Neural progenitor cell (in vitro differentiated cells): Measurements from ENCODE around the gene TGM5.

Source experiments
- EZH2 ChIP-seq: fragments of 200-600 bp; sonication (generic); IDR thresholded peaks from 2 replicates; pipeline ENCODE4 v1.6.1; 2017; ENCODE audit warnings: antibody characterized with exemption, mild to moderate bottlenecking, moderate library complexity
- TF ChIP-seq, protein P1 (sequence below): fragments of 200-600 bp; sonication (generic); IDR thresholded peaks from 2 replicates; pipeline ENCODE4 v1.5.1; 2017; ENCODE audit warnings: antibody characterized with exemption, mild to moderate bottlenecking

DNA sequence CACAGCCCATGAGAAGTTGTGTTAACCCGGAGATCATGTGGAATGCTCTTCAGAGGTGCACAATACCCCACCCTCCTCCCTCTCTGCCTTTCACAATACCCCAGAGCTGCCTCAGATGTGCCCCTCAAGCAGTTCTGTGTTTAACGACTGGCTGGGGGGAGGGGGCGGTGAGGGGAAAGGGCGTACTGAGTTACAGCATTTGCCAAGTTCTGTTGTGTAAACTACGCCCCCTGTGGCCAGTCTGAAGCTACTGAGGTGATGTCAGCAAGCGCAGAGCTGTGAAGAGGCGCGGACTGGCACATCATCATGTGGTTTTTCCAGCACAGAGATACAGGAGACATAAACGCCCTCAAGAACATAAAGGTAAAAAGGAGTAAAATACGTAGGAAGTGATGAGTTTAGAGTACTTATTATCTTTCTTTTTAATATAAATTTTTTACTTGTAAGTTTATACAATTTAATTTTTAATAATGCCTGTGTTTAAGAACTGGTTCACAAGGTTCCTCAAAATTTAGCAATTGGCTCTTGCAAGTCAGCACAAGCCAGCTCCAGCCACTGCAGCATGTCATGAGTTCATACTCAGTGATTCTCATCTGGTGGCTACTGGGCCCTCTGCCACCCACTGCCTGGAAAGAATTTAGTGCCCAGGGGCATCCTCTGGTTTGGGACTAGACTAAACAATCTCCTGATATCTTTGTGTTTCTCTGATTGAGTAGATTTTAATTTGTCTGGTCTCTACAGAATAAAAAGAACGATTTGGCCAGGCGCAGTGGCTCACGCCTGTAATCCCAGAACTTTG is 47.6 kb downstream of the TGM5 start:
- TF ChIP-seq, protein P1, sequence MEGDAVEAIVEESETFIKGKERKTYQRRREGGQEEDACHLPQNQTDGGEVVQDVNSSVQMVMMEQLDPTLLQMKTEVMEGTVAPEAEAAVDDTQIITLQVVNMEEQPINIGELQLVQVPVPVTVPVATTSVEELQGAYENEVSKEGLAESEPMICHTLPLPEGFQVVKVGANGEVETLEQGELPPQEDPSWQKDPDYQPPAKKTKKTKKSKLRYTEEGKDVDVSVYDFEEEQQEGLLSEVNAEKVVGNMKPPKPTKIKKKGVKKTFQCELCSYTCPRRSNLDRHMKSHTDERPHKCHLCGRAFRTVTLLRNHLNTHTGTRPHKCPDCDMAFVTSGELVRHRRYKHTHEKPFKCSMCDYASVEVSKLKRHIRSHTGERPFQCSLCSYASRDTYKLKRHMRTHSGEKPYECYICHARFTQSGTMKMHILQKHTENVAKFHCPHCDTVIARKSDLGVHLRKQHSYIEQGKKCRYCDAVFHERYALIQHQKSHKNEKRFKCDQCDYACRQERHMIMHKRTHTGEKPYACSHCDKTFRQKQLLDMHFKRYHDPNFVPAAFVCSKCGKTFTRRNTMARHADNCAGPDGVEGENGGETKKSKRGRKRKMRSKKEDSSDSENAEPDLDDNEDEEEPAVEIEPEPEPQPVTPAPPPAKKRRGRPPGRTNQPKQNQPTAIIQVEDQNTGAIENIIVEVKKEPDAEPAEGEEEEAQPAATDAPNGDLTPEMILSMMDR = peak; percentile 71
- TF ChIP-seq EZH2 = no peak
